EH (cell line): ENCODE measurements around the gene TRPC4AP.

Source experiments
- DNase-seq: peaks from one replicate; pipeline ENCODE4 v3.0.0-alpha.2; 2015; ENCODE audit warnings: low read depth

Gene TRPC4AP

GRCh38 chr20:35059110-35059509, 33.5 kb downstream of the TRPC4AP start:
- DNase-seq = no peak

DNA sequence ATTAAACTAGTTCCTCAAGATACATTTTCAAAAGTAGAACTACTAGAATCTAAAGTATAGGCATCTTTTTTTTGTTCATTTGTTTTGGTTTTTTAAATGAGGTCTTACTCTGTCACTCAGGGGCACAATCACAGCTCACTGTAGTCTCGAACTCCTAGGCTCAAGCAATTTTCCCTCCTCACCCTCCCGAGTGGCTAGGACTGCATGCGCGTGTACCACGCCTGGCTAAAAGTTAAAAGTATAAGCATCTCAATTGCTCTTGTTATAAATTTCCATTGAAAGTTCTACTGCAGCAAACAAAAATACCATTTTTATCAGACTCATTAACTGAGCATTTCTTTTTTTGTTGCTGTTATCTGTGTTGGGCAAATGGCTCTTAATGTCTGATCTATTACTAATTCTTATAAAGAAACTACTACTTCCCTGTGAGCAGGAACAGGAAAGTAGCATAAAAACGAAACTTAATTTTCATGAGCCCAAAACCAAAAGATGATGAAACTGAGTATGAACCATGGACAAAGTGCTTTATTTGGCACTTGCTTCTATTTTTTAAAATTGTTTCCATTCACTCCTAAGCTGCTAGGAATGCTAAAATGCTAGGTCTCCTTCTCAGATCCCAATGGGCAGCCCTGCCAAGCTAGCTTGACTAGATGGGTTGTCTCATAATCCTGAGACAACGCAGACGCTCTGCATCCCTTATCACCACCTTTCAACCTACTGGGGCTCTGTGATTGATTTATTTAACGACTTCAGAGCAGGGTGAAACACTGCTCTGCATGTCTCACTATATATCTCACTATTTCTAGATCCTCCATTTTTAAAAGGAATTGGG, 36.9 kb downstream of the TRPC4AP start:
- DNase-seq = peak; percentile 78

- DNase-seq = no peak
These were observed 37.8 kb downstream of the TRPC4AP start for GRCh38 chr20:35054814-35055213.

GRCh38 chr20:35052616-35053015, 40.0 kb downstream of the TRPC4AP start:
- DNase-seq = peak; percentile 83

- peak; percentile 85 for DNase-seq
These were observed 42.7 kb downstream of the TRPC4AP start for GRCh38 chr20:35049776-35050352.

- no peak for DNase-seq
These were observed 43.9 kb downstream of the TRPC4AP start for GRCh38 chr20:35048739-35049138.

GRCh38 chr20:35042268-35042667, 50.3 kb downstream of the TRPC4AP start:
- no peak for DNase-seq

GRCh38 chr20:35040646-35041045, 52.0 kb downstream of the TRPC4AP start:
- DNase-seq = no peak

DNA sequence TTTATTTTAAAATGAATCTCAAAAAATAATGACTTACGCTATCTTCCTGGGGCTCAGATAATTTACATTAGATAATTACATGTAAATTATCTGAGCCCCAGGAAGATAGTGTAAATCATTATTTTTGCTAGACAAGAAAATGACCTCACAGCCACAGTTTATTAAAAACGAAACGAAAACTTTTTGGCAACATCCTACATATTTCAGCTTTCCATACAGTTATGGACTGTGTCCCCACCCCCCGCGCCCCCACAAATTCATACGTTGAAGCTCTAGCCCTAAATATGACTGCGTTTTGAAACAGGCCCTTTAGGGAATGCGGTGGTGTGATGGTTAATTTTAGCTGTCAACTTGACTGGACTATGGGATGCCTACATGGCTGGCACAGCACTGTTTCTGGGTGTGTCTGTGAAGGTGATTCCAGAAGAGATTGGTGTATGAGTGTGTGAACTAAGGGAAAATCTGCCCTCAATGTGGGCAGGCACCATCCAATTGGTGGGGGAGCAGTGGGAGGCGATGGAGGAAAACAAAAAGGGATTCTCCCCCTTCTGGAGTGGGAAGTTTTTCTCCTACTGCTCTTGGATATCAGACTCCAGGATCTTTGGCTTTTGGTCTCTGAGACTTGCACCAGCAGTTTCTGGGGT, 52.6 kb downstream of the TRPC4AP start:
- no peak for DNase-seq

- DNase-seq = no peak
These were observed 53.5 kb downstream of the TRPC4AP start for GRCh38 chr20:35039146-35039545.

- no peak for DNase-seq
These were observed 58.5 kb downstream of the TRPC4AP start for GRCh38 chr20:35034145-35034544.

DNA sequence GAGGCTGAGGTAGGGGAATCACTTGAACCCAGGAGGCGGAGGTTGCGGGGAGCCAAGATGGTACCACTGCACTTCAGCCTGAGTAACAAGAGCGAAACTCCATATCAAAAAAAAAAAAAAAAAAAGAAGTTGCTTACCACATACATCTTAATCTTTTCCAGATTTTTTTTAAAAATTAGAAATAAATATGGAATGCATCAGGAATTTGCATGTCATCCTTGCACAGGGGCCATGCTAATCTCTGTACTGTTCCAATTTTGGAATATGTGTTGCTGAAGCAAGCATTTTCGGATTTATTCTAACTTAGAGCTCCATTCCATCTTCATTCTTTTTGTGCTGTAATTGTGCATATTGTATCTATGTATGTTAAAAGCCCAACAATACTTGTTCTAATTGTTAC, 62.5 kb downstream of the TRPC4AP start:
- no peak for DNase-seq

GRCh38 chr20:35027301-35027700, 65.3 kb downstream of the TRPC4AP start:
- DNase-seq = no peak

DNA sequence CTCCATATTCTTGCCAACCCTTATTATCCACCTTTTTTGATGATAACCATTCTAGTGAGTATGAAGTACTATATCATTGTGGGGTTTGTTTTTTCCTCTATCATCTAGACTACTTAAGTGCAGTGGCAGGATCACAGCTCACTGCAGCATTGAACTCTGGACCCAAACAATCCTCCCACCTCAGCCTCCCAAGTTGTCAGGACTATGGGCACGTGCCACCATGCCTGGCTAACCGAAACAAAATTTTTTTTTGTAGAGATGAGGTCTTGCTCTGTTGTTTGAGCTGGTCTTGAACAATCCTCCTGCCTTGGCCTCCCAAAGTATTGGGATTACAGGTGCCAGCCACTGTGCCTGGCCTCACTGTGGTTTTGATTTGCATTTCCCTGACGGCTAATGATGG, 67.5 kb downstream of the TRPC4AP start:
- no peak for DNase-seq

GRCh38 chr20:35023624-35024023, 69.0 kb downstream of the TRPC4AP start:
- no peak for DNase-seq

- no peak for DNase-seq
These were observed 70.8 kb downstream of the TRPC4AP start for GRCh38 chr20:35021831-35022230.

DNA sequence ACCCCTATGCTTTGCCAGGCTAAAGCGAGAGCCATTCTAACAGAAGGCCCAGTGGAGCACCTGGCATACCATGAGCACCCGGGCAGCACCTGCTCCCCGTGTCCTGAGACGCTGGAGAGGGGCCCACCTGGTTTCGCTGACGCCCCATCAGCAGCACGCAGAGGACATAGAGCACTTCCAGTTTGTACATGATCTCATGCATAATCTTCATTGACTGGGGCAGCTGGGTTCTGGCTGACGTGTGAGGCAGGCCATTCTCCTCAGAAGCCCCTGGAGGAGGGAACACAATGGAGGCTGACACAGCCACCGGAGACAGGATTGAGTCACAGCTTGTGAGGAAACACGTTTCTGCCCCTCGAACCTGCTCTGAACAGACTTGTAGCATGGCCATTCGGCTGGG, 71.5 kb downstream of the TRPC4AP start:
- DNase-seq = no peak

DNA sequence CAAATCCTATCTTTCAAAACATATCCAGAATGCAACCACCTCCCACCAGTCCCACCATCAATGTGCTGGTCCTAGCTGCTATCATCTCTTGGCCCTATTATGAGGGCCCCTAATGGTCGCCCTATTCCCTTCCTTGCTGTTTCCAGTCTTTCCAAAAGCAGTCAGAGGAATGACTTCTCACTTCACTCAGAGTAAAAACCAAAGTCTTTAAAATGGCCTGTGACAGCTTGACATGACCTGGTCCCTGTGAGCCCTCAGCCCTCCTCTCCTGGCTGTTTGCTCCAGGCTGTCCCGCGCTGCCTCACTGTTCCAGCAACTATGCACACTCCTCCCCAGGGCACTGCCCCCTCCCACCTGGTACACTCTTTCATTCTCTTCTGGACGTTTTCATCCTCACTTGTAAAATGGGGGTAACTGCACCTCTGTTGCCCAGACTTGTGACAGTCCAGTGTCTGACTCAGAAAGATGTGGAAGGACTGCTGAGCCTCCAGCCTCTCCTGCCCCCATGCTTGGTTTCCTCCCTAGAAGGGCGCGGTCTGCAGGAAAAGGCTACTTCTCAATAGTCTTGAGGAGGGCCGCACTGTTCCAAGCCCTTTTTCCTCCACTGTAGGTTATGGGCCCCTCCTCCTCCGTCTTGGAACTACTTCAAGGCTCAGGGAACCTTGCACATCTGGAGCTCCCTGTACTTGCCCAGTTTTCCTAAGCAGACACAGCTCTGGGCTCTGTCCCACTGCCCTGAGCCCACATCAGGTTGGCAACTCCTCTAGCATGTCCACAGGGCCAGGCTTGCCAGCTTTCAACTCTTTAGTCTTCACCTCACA, 72.3 kb downstream of the TRPC4AP start:
- no peak for DNase-seq

DNA sequence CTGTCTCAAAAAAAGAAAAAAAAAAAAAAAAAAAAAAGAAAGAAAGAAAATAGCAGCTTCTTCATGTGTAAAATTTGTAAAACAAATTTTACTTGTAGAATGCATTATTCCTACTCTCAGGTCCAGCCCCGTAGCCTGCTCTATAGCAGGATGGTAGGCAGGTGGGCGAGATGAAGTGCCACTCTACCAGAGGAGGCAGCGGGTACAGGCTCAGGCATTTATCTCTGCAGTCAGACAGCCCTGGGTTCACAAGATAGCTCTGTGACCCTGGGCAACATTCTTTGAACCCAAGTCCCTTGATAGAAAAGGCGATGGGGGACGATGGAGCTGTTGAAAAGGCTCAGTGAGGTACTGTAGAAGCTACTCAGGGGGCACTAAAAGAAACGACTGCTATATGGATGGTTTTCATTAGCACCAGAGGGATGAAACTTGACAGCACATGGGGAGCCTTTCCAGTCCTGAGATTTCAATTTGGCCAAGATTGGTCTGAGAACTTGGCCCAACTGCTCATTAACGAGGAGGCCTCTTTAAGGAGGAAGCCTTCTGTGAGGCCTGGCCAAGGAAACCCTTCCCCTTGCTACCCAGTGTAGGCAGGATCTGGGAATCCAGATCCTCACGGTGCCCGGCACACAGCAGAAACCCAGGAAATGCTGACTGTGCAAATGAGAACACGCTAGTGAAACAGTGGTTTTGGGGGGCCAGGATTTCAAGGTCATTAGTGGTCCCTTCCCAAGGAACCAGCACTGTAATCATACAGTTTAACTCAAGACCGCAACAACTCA, 73.8 kb downstream of the TRPC4AP start:
- no peak for DNase-seq

- no peak for DNase-seq
These were observed 75.3 kb downstream of the TRPC4AP start for GRCh38 chr20:35017099-35017835.

DNA sequence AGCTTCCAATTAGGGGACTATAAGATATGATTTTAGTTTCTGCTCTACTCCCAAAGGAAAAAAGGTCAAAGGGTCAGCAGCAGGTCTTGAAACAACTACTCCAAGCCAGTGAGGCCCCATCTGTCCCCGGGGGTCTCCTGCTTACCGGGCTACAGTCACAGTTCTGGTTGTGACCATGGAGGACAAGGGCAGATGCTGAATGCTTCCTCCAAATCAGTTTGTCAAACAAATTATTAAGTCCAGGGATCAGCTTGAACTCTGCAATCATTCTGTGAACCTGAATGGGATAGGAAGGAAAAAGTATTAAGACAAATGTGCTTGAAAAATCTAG, 76.8 kb downstream of the TRPC4AP start:
- DNase-seq = no peak
